ENCODE data around the gene PLCZ1. TPM values are rescaled to one million over a fixed set of nuclear protein-coding genes. Genes with fewer than 3 reads are reported as not detected.
"Not testable (repeated sequence)": the region's sequence is repeated elsewhere in the genome, so short reads cannot be mapped to it uniquely, and the experiment has no call there.

Gene PLCZ1
- polyA plus RNA-seq, 1 donor = not detected

DNA sequence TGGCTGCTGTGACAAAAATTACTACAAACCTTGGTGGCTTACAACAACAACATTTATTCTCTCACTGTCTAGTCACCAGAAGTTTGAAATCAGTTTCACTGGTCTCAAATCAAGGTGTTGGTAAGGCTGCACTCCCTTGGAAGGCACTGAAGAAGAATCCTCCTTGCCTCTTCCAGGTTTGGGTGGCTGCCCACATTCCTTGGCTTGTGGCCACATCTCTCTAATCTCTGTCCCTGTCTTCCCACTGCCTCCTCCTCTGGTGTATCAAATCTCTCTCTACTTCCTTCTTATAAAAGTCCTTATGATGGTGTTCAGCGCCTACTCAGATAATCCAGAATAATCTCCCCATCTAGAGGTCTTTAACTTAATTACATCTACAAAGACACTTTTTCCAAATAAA is 31.0 kb downstream of the PLCZ1 start:
- peaks cover 17% of the 10 kb centered on the region for H3K4me1 ChIP-seq (ENCODE audit: control insufficient read depth, insufficient read depth, low read length)
- H3K4me3 ChIP-seq (ENCODE audit: low read length) = no peak overlapping the region
- no peaks in the 10 kb centered on the region for H3K27me3 ChIP-seq (ENCODE audit: control insufficient read depth, insufficient read depth, low read length)
- H3K27ac ChIP-seq (ENCODE audit: low read length) = no peak overlapping the region
- peaks cover 3% of the 10 kb centered on the region for H3K9me3 ChIP-seq (ENCODE audit: control insufficient read depth, low read depth, low read length)
- WGBS (ENCODE audit: insufficient coverage, low lambda C conversion rate) = no CpG with 5 or more reads among the region's 1 CpG
- no peak for DNase-seq
- H3K36me3 ChIP-seq (ENCODE audit: control insufficient read depth, insufficient read depth, low read length) = no peaks in the 10 kb centered on the region

DNA sequence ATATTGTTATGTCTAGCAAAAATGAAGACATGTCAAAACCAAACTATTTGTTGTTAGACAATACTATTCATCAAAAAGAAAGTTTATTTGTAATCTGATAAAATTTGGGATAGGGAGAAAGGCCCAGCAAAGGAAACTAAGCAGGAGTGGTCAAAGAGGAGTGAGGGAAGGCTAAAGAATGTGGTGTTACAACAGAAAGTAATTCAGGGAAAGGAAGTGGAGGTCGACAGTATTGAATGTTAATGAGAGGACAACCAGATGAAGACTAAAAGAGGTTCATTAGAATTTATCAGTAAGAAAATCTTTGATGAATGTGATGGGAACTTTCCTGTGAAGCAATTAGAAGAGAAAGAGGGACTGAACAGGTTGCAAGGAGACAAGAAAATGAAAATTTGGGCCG is 33.9 kb downstream of the PLCZ1 start:
- Histone ChIP-seq H3K36me3 (ENCODE audit: control insufficient read depth, insufficient read depth, low read length) (no peaks in the 10 kb centered on the region), H3K27me3 (ENCODE audit: control insufficient read depth, insufficient read depth, low read length) (no peaks in the 10 kb centered on the region), H3K4me3 (ENCODE audit: low read length) (no peak overlapping the region), H3K4me1 (ENCODE audit: control insufficient read depth, insufficient read depth, low read length) (peaks cover 17% of the 10 kb centered on the region), H3K27ac (ENCODE audit: low read length) (peak overlapping the region; percentile 83), H3K9me3 (ENCODE audit: control insufficient read depth, low read depth, low read length) (peaks cover 3% of the 10 kb centered on the region)
- no peak for DNase-seq
- WGBS (ENCODE audit: insufficient coverage, low lambda C conversion rate) = 80% methylated on average over 1 of the region's 2 CpGs

DNA sequence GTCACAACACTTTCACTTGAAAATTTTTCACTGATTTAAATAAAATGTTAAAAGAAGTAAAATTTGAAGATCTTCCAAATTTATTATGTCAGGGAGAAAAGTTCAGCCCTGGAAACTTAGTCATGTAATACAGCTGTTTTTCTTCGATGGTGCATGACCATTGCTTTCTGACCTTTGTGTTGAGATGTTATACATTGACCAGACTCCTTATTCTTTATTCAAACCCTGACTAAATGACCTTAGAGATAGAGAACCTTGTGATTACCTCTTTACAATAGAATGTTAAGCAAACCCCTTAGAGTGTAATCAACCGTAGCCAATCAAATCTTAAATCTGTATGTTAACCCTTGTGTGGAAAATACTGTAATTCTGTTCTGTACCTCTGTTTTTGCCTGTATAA is 34.5 kb downstream of the PLCZ1 start:
- H3K4me1 ChIP-seq (ENCODE audit: control insufficient read depth, insufficient read depth, low read length) = peaks cover 17% of the 10 kb centered on the region
- H3K27me3 ChIP-seq (ENCODE audit: control insufficient read depth, insufficient read depth, low read length) = no peaks in the 10 kb centered on the region
- no peaks in the 10 kb centered on the region for H3K36me3 ChIP-seq (ENCODE audit: control insufficient read depth, insufficient read depth, low read length)
- peak overlapping the region; percentile 83 for H3K27ac ChIP-seq (ENCODE audit: low read length)
- DNase-seq = peak; percentile 27 to 76
- peaks cover 3% of the 10 kb centered on the region for H3K9me3 ChIP-seq (ENCODE audit: control insufficient read depth, low read depth, low read length)
- no peak overlapping the region for H3K4me3 ChIP-seq (ENCODE audit: low read length)
- no CpG with 5 or more reads among the region's 2 CpGs for WGBS (ENCODE audit: insufficient coverage, low lambda C conversion rate)

DNA sequence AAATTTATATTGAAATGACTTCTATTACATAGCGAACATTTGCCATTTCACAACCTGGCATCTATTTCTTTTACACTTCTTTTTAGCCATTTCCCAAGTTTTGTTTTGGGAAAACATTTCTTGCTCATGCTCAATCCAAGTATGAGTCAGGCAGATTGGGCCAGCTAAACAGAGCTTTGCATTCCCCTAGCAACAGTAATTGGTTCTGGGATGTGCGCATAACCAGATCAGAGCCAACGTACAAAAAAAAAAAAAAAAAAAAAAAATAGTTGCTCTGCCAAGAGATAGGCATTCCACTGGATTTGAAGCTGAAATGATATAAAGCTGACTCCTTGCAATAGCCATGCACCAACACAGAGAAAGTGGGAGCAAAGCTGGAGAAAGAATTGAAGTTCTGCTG is 37.5 kb downstream of the PLCZ1 start:
- no CpG with 5 or more reads among the region's 3 CpGs for WGBS (ENCODE audit: insufficient coverage, low lambda C conversion rate)
- H3K27ac ChIP-seq (ENCODE audit: low read length) = no peak overlapping the region

DNA sequence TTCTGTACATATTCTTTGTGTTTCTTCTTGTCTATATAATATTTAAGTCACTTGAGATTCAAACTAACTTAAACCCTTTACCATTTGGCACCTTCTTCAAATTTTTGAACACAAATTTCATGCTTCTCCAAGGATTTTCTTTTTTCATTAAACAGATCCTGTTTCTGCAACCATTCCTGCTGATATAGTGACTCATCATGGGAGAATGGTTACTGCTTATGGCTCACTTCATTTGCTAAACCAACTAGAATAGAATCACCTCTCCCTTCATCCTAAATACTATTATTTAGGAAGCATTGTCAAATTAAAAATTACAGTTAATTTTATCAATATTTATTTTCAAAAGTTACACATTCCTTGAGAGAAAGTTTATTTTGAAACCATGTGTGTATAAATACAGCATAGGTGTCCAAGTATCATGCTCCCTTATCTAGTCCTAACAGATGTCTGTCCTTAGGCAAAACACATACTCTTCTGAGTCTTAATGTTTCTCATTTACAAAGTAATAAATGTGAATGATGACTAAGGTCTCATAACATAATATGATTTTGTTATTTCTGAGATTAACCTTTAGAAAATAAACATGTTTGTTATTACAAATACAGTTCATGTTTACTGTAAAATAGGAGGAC is 40.7 kb downstream of the PLCZ1 start:
- no peak for DNase-seq
- no peaks in the 10 kb centered on the region for H3K9me3 ChIP-seq (ENCODE audit: control insufficient read depth, low read depth, low read length)
- no peak overlapping the region for H3K4me3 ChIP-seq (ENCODE audit: low read length)
- no peaks in the 10 kb centered on the region for H3K36me3 ChIP-seq (ENCODE audit: control insufficient read depth, insufficient read depth, low read length)
- H3K4me1 ChIP-seq (ENCODE audit: control insufficient read depth, insufficient read depth, low read length) = no peaks in the 10 kb centered on the region
- no peak overlapping the region for H3K27ac ChIP-seq (ENCODE audit: low read length)
- H3K27me3 ChIP-seq (ENCODE audit: control insufficient read depth, insufficient read depth, low read length) = no peaks in the 10 kb centered on the region

More for the DNA sequence above, 37.5 kb downstream of the PLCZ1 start:
- H3K36me3 ChIP-seq (ENCODE audit: control insufficient read depth, insufficient read depth, low read length) = no peaks in the 10 kb centered on the region
- no peaks in the 10 kb centered on the region for H3K27me3 ChIP-seq (ENCODE audit: control insufficient read depth, insufficient read depth, low read length)
- H3K4me3 ChIP-seq (ENCODE audit: low read length) = no peak overlapping the region
- peaks cover 17% of the 10 kb centered on the region for H3K4me1 ChIP-seq (ENCODE audit: control insufficient read depth, insufficient read depth, low read length)
- DNase-seq = no peak
- no peaks in the 10 kb centered on the region for H3K9me3 ChIP-seq (ENCODE audit: control insufficient read depth, low read depth, low read length)

DNA sequence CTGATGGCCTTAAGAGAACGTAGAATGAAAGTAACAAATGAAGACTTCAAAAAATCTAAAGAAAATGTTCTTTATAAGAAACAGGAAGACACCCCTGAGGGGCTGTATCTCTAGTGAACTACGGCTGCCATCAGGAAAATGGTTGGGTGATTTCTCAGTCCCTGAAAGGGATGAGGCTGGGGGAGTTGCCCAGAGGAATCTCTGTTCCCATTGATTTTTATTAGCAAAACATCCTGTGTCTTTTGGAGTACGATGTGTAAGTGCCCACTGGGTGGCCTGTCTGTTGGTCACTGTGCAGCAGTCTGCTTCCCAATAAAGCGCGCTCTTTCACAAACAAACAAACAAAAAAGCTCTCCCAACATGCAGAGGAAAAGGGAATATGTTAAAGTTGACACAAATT is 43.8 kb downstream of the PLCZ1 start:
- H3K4me1 ChIP-seq (ENCODE audit: control insufficient read depth, insufficient read depth, low read length); H3K9me3 ChIP-seq (ENCODE audit: control insufficient read depth, low read depth, low read length); H3K36me3 ChIP-seq (ENCODE audit: control insufficient read depth, insufficient read depth, low read length); H3K4me3 ChIP-seq (ENCODE audit: low read length); DNase-seq; H3K27ac ChIP-seq (ENCODE audit: low read length); H3K27me3 ChIP-seq (ENCODE audit: control insufficient read depth, insufficient read depth, low read length): not testable (repeated sequence)
- 100% methylated on average over 2 of the region's 5 CpGs for WGBS (ENCODE audit: insufficient coverage, low lambda C conversion rate)

DNA sequence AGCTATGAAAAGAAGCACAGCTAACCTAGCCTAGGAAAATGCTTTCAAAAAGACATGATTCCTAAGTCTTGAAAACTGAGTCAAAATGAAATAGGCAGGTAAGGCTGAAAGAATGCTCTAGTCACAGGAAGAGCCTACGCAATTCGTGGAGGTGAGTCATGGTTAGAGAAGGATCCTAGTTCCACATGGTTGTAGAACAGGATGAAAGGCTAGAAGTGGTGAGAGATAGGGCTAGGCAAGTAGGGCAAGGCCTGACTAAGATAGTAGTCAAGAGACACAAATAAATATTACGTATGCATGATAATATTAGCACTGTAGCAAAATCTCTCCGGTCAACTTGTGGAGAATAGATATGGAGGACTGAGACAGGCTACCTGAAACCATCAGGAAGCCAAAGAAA is 47.2 kb downstream of the PLCZ1 start:
- peak overlapping the region; percentile 34 for H3K27ac ChIP-seq (ENCODE audit: low read length)
- 70% methylated on average over 2 of the region's 4 CpGs for WGBS (ENCODE audit: insufficient coverage, low lambda C conversion rate)

DNA sequence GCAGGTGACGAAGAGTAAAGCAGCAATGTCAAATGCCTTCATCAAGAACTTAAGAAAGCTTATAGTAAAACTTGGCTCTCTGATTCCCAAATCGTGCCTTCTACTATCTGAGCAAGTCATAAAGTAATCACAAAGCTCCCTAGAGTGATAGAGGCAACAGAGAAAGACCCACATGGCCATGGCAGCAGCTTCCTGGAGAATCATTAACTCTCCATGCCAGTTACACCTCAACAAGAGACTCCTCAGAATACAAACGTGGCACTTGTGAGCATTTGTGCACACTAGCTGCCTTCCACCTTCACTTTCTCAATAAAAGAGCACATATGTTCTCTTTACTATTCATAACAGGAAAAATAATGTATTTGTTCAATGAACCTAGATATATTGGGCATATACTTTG is 48.0 kb downstream of the PLCZ1 start:
- peak; percentile 41 to 67 for DNase-seq
- Histone ChIP-seq H3K36me3 (ENCODE audit: control insufficient read depth, insufficient read depth, low read length) (no peaks in the 10 kb centered on the region), H3K4me3 (ENCODE audit: low read length) (no peak overlapping the region), H3K27me3 (ENCODE audit: control insufficient read depth, insufficient read depth, low read length) (no peaks in the 10 kb centered on the region), H3K27ac (ENCODE audit: low read length) (peak overlapping the region; percentile 34), H3K9me3 (ENCODE audit: control insufficient read depth, low read depth, low read length) (no peaks in the 10 kb centered on the region), H3K4me1 (ENCODE audit: control insufficient read depth, insufficient read depth, low read length) (peaks cover 3% of the 10 kb centered on the region)
- WGBS (ENCODE audit: insufficient coverage, low lambda C conversion rate) = no CpG with 5 or more reads among the region's 3 CpGs

More for the DNA sequence above, 47.2 kb downstream of the PLCZ1 start:
- DNase-seq = peak; percentile 56 to 69
- no peaks in the 10 kb centered on the region for H3K36me3 ChIP-seq (ENCODE audit: control insufficient read depth, insufficient read depth, low read length)
- H3K4me3 ChIP-seq (ENCODE audit: low read length) = no peak overlapping the region
- peaks cover 3% of the 10 kb centered on the region for H3K4me1 ChIP-seq (ENCODE audit: control insufficient read depth, insufficient read depth, low read length)
- no peaks in the 10 kb centered on the region for H3K9me3 ChIP-seq (ENCODE audit: control insufficient read depth, low read depth, low read length)
- H3K27me3 ChIP-seq (ENCODE audit: control insufficient read depth, insufficient read depth, low read length) = no peaks in the 10 kb centered on the region

DNA sequence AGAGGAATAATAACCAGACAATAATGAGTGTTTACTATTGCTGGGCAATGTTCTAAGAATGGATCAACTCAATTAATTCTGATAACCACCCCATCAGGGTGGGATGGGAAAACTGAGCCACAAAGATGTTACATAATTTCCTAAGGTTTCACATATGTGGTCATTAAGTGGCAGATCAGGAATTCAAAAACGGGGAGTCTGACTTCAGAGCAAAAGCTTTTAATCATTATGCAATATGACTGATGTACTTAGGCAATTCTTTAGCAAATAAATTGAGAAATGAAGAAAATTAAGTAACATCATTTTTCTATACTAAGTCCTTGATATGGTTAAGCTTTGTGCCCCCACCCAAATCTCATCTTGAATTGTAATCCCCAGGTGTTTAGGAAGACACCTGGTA is 53.4 kb downstream of the PLCZ1 start:
- H3K36me3 ChIP-seq (ENCODE audit: control insufficient read depth, insufficient read depth, low read length) = no peaks in the 10 kb centered on the region
- WGBS (ENCODE audit: insufficient coverage, low lambda C conversion rate) = 100% methylated on average over 1 of the region's 1 CpG
- no peaks in the 10 kb centered on the region for H3K4me1 ChIP-seq (ENCODE audit: control insufficient read depth, insufficient read depth, low read length)
- no peak overlapping the region for H3K27ac ChIP-seq (ENCODE audit: low read length)
- no peaks in the 10 kb centered on the region for H3K27me3 ChIP-seq (ENCODE audit: control insufficient read depth, insufficient read depth, low read length)
- no peaks in the 10 kb centered on the region for H3K9me3 ChIP-seq (ENCODE audit: control insufficient read depth, low read depth, low read length)
- no peak for DNase-seq
- H3K4me3 ChIP-seq (ENCODE audit: low read length) = no peak overlapping the region

DNA sequence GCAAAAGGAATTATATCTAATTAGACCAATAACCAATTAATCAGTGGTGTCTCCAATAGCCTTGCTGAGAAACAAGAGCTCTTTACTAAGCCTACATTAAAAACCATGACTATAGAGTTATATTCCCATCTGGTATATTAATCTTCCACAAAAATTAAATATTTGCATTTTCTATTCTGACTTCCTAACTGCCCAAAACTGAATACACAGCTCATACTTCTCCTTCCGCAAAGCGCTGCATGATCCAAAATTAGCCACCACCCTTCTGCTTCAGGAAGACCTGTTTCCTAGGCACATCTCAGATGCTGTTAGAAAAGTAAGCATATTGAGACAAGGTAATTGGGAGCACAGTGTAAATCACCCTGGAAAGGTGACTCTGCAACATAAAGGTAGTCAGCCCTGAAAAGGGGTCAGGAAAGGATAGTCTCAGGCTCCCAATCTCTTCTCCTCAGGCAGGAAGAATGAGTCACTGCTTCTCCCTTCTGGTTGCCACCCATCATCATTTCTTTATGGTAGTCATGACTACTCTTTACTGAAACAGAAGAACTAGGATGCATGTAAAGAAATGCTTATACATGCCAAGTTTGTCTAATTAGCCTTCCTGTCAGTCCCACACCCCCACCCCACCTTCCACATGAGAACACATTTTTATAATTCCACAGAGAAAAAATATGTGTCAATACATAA is 54.3 kb downstream of the PLCZ1 start:
- no peak overlapping the region for H3K4me3 ChIP-seq (ENCODE audit: low read length)

DNA sequence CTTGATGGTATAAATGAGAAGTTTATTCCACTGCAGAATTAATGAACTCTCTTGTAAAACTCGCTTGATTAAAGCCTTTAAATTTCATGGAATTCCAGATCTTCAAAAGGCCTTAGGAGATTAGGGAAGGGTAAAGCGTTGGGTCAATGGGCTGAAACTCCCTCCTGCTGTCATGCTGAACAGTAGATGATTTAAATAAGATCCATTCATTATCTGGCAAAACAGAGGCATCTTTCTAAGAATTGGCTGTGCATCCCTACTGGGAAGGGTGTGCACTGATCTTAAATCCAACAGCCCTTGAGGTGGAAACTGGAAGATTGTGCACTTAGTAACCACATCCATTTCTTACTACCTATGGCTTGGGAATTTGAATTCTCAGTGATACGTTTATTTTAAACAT is 56.0 kb downstream of the PLCZ1 start:
- no peak for DNase-seq
- no peak overlapping the region for H3K4me3 ChIP-seq (ENCODE audit: low read length)
- no peaks in the 10 kb centered on the region for H3K36me3 ChIP-seq (ENCODE audit: control insufficient read depth, insufficient read depth, low read length)
- H3K27ac ChIP-seq (ENCODE audit: low read length) = no peak overlapping the region
- peaks cover 5% of the 10 kb centered on the region for H3K4me1 ChIP-seq (ENCODE audit: control insufficient read depth, insufficient read depth, low read length)
- H3K9me3 ChIP-seq (ENCODE audit: control insufficient read depth, low read depth, low read length) = no peaks in the 10 kb centered on the region
- no CpG with 5 or more reads among the region's 3 CpGs for WGBS (ENCODE audit: insufficient coverage, low lambda C conversion rate)
- H3K27me3 ChIP-seq (ENCODE audit: control insufficient read depth, insufficient read depth, low read length) = no peaks in the 10 kb centered on the region

More for the DNA sequence above, 54.3 kb downstream of the PLCZ1 start:
- H3K27ac ChIP-seq (ENCODE audit: low read length) = no peak overlapping the region
- DNase-seq = no peak
- no peaks in the 10 kb centered on the region for H3K36me3 ChIP-seq (ENCODE audit: control insufficient read depth, insufficient read depth, low read length)
- H3K27me3 ChIP-seq (ENCODE audit: control insufficient read depth, insufficient read depth, low read length) = no peaks in the 10 kb centered on the region
- H3K4me1 ChIP-seq (ENCODE audit: control insufficient read depth, insufficient read depth, low read length) = no peaks in the 10 kb centered on the region
- no CpG with 5 or more reads among the region's 2 CpGs for WGBS (ENCODE audit: insufficient coverage, low lambda C conversion rate)
- no peaks in the 10 kb centered on the region for H3K9me3 ChIP-seq (ENCODE audit: control insufficient read depth, low read depth, low read length)

All from large intestine (tissue), 3 donors.